ENCODE measurements around the gene CD151. TPM values are rescaled to one million over a fixed set of nuclear protein-coding genes. Genes with fewer than 3 reads are reported as not detected.

CD151 gene
- total and polyA plus RNA-seq, 4 donors: 182 to 556 (median 399) TPM

DNA sequence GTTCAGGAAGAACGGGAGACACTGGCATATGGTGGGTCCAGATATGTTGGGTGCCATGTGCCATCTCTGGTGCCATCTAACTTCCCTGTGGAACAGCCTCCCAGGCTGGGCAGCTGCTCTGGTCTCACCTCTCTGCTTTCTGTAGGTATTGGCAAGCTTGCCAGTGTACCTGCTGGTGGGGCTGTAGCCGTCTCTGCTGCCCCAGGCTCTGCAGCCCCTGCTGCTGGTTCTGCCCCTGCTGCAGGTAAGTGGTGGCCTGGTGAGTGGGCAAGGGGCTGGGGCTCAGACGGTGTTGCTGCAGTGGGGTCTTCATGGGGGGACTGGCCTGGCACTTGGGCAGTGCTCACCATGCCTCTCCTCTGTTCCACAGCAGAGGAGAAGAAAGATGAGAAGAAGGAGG lies 20.4 kb upstream of the CD151 start:
- Histone ChIP-seq H3K4me3 (no peak overlapping the region), H3K27ac (ENCODE audit: low read depth in 1 of 2, low read length in 1 of 2) (no peak overlapping the region), H3K4me1 (ENCODE audit: control insufficient read depth in 5 of 5, insufficient read depth in 5 of 5, low read length in 5 of 5) (peaks cover 5 to 20% (median 6%) of the 10 kb centered on the region in 5 donors), H3K27me3 (ENCODE audit: control insufficient read depth in 3 of 3, insufficient read depth in 3 of 3, low read length in 2 of 3) (no peaks in the 10 kb centered on the region), H3K36me3 (ENCODE audit: control insufficient read depth in 4 of 4, insufficient read depth in 4 of 4, low read length in 4 of 4) (peaks cover 0 to 31% (median 14%) of the 10 kb centered on the region in 4 donors), H3K9ac (ENCODE audit: insufficient read depth in 1 of 2, low read length in 2 of 2) (no peak overlapping the region), H3K9me3 (ENCODE audit: control insufficient read depth in 4 of 4, insufficient read depth in 3 of 4, low read length in 3 of 4) (no peaks in the 10 kb centered on the region)
- TF ChIP-seq CTCF (IDR thresholded peaks at IDR 0.05; ENCODE audit: control extremely low read depth, extremely low read depth): no peak
- DNase-seq (no peak), ATAC-seq (ENCODE audit: insufficient read depth, low FRiP score) (no peak)
- WGBS, 2 donors: 90 to 98% methylated on average over 3 of the region's 3 CpGs

DNA sequence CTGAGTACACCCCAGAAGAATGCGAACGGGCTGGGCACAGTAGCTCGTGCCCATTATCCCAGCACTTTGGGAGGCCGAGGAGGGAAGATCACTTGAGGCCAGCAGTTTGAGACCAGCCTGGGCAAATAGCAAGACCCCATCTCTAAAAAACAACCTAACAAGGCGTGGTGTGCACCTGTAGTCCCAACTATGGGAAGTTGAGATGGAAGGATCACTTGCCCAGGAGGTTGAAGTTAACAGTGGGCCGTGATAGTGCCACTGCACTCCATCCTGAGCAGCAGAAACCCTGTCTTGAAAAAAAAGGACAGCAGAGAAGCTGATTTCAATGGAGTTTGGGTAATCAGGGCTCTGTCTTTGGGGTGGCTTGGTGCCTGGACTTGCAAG lies 19.7 kb upstream of the CD151 start:
- DNase-seq (no peak), ATAC-seq (ENCODE audit: insufficient read depth, low FRiP score) (no peak)
- Histone ChIP-seq H3K4me1 (ENCODE audit: control insufficient read depth in 5 of 5, insufficient read depth in 5 of 5, low read length in 5 of 5) (peaks cover 5 to 20% (median 6%) of the 10 kb centered on the region in 5 donors), H3K9ac (ENCODE audit: insufficient read depth in 1 of 2, low read length in 2 of 2) (no peak overlapping the region), H3K9me3 (ENCODE audit: control insufficient read depth in 4 of 4, insufficient read depth in 3 of 4, low read length in 3 of 4) (no peaks in the 10 kb centered on the region), H3K36me3 (ENCODE audit: control insufficient read depth in 4 of 4, insufficient read depth in 4 of 4, low read length in 4 of 4) (peaks cover 0 to 31% (median 14%) of the 10 kb centered on the region in 4 donors), H3K27me3 (ENCODE audit: control insufficient read depth in 3 of 3, insufficient read depth in 3 of 3, low read length in 2 of 3) (no peaks in the 10 kb centered on the region), H3K4me3 (no peak overlapping the region), H3K27ac (ENCODE audit: low read depth in 1 of 2, low read length in 1 of 2) (no peak overlapping the region)
- WGBS, 2 donors: 91 to 93% methylated on average over 6 of the region's 6 CpGs
- TF ChIP-seq CTCF (IDR thresholded peaks at IDR 0.05; ENCODE audit: control extremely low read depth, extremely low read depth): no peak

DNA sequence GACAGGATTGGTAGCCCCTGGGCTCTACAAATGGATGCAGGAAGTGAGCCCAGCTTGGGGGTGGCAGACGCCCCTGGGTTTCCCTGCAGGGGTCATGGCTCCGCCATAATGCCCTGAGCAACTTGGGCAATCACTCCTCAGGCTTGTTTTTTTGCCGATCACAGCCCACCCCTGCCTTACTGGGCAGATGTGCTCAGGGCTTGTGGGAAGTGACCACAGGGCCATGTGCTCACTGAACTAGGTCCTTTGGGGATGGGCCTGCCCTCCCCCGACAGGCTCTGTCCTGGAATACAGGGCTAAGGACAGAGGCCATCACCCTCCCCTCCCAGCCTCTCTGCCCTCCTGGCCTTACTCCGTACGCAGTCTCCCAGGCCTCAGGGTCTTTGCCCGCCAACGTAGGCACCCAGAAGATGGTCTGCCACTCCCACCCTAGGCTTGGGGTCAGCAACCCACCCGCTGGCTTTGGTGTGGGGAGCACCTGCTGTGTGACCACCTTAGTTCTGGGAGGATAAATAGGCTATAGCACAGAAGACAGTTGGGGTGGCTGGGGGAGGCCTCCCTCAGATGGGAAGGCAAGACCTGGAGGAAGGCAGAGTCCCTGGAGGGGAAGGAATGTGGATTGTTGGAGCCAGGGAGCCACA lies 19.2 kb upstream of the CD151 start:
- DNase-seq (no peak), ATAC-seq (ENCODE audit: insufficient read depth, low FRiP score) (no peak)
- H3K36me3 ChIP-seq (ENCODE audit: control insufficient read depth in 4 of 4, insufficient read depth in 4 of 4, low read length in 4 of 4): peaks cover 0 to 31% (median 14%) of the 10 kb centered on the region in 4 donors
- no peak overlapping the region for H3K4me3 ChIP-seq
- no peak for TF ChIP-seq CTCF (IDR thresholded peaks at IDR 0.05; ENCODE audit: control extremely low read depth, extremely low read depth)
- H3K9me3 ChIP-seq (ENCODE audit: control insufficient read depth in 4 of 4, insufficient read depth in 3 of 4, low read length in 3 of 4): no peaks in the 10 kb centered on the region
- no peak overlapping the region for H3K9ac ChIP-seq (ENCODE audit: insufficient read depth in 1 of 2, low read length in 2 of 2)
- H3K27me3 ChIP-seq (ENCODE audit: control insufficient read depth in 3 of 3, insufficient read depth in 3 of 3, low read length in 2 of 3): no peaks in the 10 kb centered on the region
- whole genome bisulfite sequencing, 2 donors: 78 to 83% methylated on average over 9 of the region's 9 CpGs
- H3K4me1 ChIP-seq (ENCODE audit: control insufficient read depth in 5 of 5, insufficient read depth in 5 of 5, low read length in 5 of 5): peaks cover 3 to 19% (median 6%) of the 10 kb centered on the region in 5 donors
- H3K27ac ChIP-seq (ENCODE audit: low read depth in 1 of 2, low read length in 1 of 2): no peak overlapping the region

Data from lung (tissue), 12 donors.